HG02970 (cell line): ENCODE data around the gene POU3F1.

Experiments used
- ATAC-seq: cut with Tn5 transposase; IDR thresholded peaks from one replicate; pipeline ENCODE4 v1.9.1; 2021; ENCODE audit warnings: mild to moderate bottlenecking, moderate library complexity, moderate number of reproducible peaks; ENCODE audit not compliant: unreplicated experiment, low FRiP score

The POU3F1 gene

DNA sequence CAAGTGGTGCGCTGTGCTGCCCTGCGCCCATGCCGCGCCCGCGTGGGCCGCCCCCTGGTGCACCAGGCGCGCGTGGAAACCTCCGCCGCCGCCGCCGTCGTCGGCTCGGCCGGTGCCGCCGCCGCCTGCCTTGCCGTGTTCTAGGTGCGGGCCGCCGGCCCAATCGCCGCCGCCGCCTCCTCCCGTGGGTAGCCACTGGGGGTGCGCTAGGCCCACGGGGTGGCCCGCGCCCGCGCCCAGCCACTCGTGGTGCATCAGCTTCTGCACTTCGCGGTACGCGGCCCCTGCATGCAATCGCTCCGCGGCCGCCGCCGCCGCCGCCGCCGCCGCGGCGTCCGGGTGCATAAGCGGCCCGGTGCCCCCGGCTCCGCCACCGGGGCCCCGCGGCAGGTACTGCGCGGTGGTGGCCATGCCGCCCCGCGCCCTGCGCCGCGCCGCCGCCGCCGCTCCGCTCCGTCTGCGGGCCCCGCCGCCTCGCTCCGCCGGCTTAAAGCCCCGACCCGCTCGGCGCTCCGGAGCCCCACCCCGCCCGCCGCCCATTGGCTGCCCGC lies at the start of gene POU3F1:
TSS of gene POU3F1 (minus strand) at position 461 of the 551 bp plus-strand sequence. CDS start at position 411, 50 bp downstream.
- peak; percentile 42 for ATAC-seq

DNA sequence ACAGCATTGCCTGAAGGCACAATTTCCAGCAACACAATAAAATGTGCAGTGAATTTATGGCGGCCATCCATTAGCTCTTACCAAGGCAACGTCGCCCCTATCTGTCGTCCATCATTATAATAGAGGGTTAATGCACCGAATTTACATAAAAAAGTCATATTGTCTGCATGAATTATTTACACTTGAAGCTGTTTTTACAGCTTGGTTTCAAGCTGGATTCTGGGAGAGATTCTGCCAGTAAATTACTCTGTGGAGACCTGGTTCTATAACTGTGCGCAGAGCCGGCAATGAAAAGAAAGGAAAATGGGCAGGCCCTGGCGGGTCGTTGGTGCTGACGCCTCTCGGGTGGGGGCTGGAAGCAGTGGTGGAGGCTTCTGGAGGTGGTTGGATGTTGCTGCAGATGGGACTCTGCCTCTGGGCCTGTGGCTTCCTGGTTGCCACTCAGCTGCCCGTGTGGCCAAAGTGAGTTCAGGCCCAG lies 48.9 kb upstream of the POU3F1 start:
- no peak for ATAC-seq

DNA sequence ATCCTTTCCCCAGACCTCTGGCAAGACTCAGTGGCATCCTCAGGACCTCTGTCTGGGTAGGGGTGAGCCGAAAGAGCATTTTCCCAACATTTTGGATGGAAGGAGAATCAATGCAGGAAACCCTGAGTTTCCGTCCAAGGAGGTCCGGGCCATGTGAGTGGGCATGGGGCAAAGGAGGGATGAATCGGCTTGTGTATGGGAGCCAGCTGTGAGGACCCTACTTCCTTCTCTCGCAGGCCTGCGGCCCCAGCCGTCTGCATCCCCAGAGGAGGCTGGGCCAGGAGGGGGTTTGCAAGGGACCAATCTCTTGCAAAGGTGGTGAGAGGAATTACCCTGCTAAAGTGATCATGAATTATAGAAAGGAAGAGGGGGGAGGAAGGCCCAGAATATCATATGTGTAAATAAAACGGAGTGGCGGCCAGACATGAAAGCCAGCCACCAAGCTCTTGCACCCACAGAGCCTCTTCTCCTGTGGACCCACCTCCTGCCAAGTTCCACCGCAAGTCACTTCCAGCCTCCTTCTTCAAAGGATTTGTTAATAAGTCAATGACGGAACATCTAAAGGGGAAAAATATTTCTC lies 48.2 kb upstream of the POU3F1 start:
- no peak for ATAC-seq

- no peak for ATAC-seq
Observed at GRCh38 chr1:38093569-38094520, 47.3 kb upstream of the POU3F1 start.

GRCh38 chr1:38092256-38092655 lies 45.7 kb upstream of the POU3F1 start:
- no peak for ATAC-seq

GRCh38 chr1:38090796-38091195 lies 44.2 kb upstream of the POU3F1 start:
- no peak for ATAC-seq

DNA sequence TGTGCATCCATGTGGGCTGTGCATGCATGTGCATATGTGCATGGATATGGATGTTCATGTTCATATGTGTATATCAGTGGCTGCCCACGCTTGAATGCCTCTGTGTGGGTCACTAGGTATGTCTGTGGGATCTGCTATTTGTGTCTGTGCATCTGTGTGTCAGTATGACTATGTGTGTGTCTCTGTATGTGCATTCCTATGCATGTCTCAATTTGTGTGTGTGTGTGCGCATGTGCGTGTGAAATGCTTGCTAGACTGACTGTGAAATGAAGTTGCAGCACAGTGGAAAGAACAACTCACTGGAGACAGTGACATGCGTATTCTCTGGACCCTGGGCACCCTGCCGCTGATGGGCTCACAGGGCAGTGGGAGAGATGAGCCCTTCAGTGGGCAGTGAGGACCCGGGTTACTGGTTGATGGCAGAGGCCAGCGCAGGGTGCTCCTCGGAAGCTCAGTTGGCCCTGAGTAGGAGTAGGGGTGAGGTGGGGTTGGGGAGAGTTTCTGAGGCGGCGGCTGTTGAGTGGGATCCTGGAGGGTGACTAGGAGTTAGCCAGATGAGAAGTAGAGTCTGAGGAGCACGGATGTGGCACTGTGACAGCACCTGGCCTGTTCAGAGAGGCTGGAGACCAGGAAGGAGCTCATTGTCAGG lies 43.2 kb upstream of the POU3F1 start:
- no peak for ATAC-seq

DNA sequence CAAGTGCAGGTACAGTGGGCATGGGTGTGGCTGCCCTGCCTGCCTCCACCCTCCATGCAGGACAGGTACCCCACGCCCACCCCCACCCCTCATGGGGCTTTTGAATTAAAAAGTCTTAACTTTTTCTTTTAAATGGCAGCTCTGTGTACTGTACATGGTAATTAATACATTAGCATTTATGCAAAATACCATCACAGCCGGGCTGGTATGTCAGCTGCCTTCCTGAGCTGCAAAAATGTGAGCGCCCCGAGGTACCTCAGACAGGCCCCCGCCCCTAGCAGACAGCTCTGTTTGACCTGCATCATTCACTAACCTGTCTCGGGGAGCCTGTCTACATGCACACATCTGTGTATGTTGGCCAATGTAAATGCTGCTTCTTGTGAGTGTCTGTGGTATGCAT lies 42.2 kb upstream of the POU3F1 start:
- ATAC-seq = no peak

- no peak for ATAC-seq
Observed at GRCh38 chr1:38088366-38088765, 41.8 kb upstream of the POU3F1 start.

DNA sequence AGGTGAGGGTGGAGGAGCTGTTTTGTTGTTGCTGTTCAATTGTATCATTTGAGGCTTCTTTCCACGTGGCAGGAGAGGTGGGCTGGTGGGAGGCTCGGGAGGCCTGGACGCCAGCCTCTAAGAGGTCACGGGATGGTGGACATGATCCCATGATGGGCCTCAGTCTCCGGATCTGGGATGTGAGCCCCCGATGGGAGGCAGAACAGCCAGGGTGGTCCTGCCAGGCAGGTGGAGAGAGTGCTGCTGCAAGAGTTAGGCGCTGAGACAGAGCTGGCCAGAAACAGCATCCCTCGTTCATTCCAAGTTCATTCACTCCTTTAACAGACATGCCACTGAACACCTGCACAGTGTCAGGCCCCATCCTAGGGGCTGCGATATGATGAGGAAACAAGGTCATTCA lies 41.1 kb upstream of the POU3F1 start:
- ATAC-seq = no peak

DNA sequence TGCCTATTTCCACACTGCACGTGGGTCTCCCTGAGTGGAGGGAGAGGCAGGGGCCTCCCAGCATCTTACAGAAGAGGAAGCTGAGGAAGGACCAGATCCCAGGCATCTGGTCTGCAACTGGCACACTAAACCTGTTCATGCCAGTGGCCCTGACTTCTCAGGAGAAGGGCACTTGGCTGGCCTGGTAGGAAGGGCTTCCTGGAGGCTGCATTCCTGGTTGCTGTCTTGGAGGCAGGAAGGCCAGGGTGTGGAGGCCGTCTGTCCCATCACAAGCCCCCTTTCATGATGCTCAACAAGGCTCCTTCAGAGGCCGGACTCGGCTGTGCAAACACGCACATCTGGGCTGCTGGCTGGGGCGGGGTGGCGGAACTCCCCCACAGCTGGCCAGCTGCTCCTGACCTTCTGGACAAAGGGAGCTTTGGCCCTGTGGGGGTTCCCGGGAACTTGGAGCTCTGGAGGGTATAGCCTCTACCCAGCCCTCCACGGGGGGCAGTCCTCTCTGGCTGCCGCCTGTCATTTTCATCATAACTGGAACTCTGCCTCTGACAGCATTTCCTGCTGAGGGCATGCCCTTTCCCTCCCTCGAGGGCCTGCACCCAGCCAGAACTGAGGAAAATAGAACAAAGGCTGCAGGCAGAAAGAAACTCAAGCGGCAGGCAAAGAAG lies 39.2 kb upstream of the POU3F1 start:
- no peak for ATAC-seq

DNA sequence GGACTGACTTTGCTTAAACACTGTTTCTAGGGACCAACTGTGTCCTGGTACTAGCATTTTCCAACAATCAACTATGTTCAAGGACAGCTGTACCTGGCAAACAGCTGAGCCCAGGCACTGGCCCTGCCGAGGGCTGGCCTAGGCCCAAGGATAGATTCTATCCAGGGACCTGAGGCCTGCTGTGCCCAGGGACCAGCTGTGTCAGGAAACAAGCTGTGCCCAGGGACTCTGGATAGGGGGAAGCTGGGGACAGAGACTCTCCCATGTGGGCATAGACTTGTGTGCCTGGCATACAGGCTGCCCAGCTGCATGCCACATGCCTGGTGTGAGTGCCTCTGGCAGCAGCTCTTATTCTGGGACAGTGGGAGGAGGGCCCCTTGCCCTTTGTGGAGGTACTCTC lies 38.1 kb upstream of the POU3F1 start:
- no peak for ATAC-seq

DNA sequence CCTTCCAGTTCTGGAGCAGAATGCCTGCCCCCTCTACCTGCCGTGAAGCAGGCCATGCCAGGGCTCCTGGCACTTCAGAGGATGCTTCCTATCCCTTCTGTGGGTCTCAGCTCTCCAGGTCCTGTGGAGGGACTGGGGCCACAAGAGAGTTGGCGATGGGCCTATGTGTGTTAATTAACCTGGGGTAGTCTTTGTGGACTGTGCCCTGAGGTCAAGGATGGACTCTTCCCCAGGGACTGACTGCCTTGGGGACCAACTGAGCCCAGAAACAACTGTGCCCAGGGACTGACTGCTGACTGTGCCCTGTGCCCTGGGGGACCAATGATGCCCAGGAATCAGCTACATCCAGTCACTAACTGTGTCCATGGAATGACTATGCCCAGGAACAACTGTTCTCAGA lies 37.5 kb upstream of the POU3F1 start:
- ATAC-seq = no peak

DNA sequence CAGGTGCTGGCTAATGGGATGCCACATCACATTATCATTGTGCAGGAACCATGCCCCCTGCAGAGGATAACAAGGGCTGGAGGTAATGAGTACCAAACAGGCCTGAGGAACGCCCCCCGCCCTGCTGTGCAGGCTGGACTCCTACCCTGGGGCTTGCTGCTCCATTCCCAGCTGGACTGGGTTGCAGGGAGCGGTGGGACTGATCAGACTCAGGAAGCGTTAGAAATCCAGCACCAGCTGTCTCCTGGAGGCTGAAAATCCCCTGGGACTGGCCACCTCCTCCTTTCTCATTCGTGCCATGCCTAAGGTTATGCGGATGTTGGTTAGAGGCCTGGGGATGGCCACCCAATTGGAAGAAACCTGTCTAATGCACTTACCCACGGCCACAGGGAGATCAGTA lies 36.9 kb upstream of the POU3F1 start:
- no peak for ATAC-seq

DNA sequence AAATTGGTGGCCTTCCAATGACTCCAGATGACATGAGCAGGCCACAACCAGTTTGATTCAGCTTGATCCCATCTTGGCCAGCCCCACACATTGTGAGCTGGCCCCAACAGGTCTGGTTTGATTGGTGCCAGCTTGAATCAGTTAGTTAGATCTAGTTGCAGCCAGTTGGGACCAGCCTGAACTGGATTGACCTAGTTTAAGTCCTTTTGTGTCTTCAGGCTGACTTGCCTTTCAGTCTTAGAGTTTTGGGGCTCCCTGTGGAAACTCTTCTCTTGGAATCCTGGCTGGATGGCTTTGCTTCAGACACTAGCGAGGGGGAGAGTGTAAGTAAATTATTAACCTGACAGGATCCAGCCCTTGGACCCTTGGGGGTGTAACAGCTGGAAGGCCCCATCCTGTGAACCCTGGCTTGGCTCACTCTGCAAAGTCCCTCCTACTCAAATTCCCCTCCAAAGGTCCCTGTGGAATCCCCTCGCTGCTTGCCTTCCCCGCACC lies 36.2 kb upstream of the POU3F1 start:
- no peak for ATAC-seq

DNA sequence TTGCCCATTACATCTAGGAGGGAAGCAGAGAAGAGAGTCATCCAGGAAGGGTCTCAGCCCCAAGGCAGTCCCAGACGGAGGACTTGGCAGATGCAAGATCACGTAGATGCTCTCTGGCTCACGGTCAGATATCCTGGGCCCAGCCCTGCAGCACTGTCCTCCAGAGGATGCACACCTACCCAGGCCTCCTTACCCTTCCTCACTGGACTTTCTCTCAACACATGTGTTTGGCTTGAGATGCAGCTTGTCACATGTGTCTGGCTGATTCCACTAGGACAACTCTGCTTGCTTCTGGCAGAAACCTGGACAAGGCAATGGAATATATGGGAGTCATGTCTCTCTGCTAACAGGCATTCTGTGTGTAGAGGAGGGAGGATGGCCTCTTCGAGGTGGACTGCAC lies 32.4 kb upstream of the POU3F1 start:
- ATAC-seq = no peak

DNA sequence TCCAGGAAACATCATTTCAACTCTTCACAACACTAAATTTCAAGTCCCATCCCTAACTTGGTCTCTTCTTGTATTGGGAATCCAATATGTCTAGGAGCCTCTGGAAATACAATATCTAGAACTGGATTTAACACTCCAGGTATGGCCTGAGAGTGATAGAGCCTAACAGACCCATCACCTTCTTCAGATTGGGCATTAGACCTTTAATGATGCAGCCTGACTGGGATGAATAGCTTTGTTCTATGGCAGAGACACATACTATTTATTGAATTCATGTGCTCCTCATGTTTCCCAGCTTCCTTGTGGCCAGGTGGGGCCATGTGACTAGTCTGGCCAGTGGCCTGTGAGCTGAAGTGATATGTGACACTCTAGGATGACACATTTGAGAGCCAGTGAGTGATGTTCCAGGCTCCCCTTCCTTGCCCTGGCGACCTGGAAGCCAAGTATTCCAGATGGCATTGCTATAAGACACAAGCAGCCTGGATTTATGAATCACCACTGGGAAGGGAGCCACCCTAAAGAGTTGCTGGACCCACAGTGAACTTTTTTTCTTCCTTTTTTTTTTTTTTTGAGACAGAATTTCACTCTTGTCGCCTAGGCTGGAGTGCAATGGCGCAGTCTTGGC lies 31.0 kb upstream of the POU3F1 start:
- no peak for ATAC-seq

DNA sequence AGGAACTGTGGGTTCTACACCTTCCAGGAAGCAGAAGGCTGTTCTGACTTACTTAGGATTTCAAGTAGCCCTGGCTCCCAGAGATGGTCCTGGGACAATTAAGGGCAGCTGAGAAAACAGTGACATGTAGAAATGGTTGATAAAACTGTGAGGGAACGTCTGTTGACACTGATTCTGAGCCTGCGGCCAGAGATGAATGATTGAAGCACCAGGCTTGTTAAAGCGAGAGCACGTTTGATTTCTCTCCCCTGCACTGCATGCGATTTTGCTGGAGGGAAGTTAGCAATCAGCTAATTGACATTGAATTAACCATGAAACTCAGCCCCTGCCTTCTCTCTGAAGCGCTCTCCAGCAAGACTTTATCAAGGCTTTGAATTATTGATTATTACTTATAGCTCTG lies 29.9 kb upstream of the POU3F1 start:
- ATAC-seq = no peak

GRCh38 chr1:38076038-38076437 lies 29.4 kb upstream of the POU3F1 start:
- no peak for ATAC-seq

DNA sequence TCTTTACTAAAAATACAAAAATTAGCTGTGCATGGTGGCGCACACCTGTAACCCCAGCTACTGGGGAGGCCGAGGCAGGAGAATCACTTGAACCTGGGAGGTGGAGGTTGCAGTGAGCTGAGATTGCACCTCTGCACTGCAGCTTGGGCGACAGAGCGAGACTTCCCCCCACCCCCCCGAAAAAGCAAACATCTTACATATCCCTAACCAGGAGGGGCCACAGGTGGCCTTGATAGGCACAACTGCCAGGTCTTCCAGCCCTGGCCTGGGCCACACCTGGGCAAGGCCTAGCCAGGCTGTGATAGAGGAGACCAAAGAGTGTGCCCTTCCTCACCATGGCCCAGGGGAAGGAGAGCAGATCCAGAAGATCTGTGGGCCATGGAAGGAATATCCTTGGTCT lies 28.6 kb upstream of the POU3F1 start:
- no peak for ATAC-seq
